Duodenal mucosa (tissue), 2 donors: ENCODE data around the gene POP7.

ENCODE experiments used
- H3K27ac ChIP-seq: one replicate; pipeline ENCODE4 v1.7.0; 2013; ENCODE audit warnings: low read depth, low read length
- H3K27me3 ChIP-seq, 2 donors: one replicate each; pipeline ENCODE4 v1.7.0; 2013; ENCODE audit warnings: low read length in 2 of 2, control low read depth in 1 of 2; ENCODE audit not compliant: insufficient read depth in 2 of 2, control insufficient read depth in 1 of 2
- H3K36me3 ChIP-seq, 2 donors: one replicate each; pipeline ENCODE4 v1.7.0; 2013; ENCODE audit warnings: low read length in 2 of 2, control low read depth in 1 of 2; ENCODE audit not compliant: insufficient read depth in 2 of 2, control insufficient read depth in 1 of 2
- H3K4me1 ChIP-seq, 2 donors: one replicate each; pipeline ENCODE4 v1.7.0; 2013; ENCODE audit warnings: low read length in 2 of 2, control low read depth in 1 of 2; ENCODE audit not compliant: insufficient read depth in 2 of 2, control insufficient read depth in 1 of 2
- H3K4me3 ChIP-seq, 2 donors: one replicate each; pipeline ENCODE4 v1.7.0; 2013; ENCODE audit warnings: low read length in 2 of 2, low read depth in 1 of 2
- H3K9ac ChIP-seq, 2 donors: one replicate each; pipeline ENCODE4 v1.7.0; 2013; ENCODE audit warnings: low read length in 2 of 2, low read depth in 1 of 2
- H3K9me3 ChIP-seq, 2 donors: one replicate each; pipeline ENCODE4 v1.7.0; 2013; ENCODE audit warnings: low read length in 2 of 2, control low read depth in 1 of 2; ENCODE audit not compliant: control insufficient read depth in 1 of 2

The POP7 gene

DNA sequence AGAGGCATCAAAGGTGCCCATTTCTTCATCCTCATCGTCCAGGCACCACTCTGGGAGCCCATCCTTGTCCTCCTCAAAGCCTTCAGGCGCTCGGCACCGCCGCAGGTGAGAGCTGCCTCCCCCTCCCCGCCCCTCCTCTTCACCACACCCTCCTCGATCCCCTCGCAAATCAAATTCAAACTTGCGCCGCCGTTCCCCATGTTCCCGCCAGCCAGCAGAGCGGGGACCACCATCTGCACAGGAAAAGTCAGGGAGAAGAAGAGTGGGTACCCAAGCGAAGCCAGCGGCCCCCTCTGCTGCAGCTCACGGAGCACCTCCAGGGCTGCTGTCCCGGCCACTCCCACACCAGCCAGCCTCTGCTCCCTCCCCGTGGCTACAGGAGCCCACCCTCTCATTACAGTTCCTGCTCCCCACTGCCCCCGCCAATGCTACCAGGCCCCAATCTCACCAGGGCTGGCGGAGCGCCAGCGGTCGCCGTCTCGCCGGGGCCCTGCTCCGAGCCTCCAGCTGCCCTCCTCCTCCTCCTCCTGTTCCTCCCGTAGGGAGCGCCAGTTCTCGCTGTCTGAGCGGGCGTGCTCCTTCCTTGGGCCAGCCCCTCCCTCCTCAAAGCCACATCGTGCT lies 19.6 kb upstream of the POP7 start:
- Histone ChIP-seq H3K4me3 (no peak overlapping the region), H3K27me3 (no peaks in the 10 kb centered on the region), H3K9me3 (no peaks in the 10 kb centered on the region), H3K27ac (no peak overlapping the region), H3K9ac (no peak overlapping the region), H3K36me3 (peaks cover 20 to 80% of the 10 kb centered on the region in 2 donors), H3K4me1 (peaks cover 4% of the 10 kb centered on the region in 2 donors)

DNA sequence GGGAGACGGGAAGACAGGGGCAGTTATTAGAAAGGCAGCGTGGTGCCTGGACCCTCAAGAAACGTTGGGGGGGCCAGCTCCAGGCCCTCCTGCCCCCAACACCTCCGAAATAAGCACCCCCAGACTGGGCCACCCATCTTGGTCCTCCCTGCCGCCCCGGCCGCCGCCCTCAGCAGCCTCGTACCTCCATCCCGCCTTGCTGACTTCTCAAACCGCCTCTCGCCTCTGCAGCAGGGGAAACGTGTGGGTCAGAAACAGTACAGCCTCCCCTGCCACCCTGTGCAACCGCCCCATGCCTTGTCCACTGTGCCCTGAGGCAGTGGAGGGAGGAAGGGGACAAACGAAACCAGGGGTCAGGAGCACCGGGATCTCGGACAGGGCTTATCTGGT lies 19.1 kb upstream of the POP7 start:
- Histone ChIP-seq H3K4me1 (peaks cover 5 to 9% of the 10 kb centered on the region in 2 donors), H3K27ac (no peak overlapping the region), H3K9ac (no peak overlapping the region), H3K27me3 (no peaks in the 10 kb centered on the region), H3K9me3 (no peaks in the 10 kb centered on the region), H3K36me3 (peaks cover 20 to 75% of the 10 kb centered on the region in 2 donors), H3K4me3 (no peak overlapping the region)

DNA sequence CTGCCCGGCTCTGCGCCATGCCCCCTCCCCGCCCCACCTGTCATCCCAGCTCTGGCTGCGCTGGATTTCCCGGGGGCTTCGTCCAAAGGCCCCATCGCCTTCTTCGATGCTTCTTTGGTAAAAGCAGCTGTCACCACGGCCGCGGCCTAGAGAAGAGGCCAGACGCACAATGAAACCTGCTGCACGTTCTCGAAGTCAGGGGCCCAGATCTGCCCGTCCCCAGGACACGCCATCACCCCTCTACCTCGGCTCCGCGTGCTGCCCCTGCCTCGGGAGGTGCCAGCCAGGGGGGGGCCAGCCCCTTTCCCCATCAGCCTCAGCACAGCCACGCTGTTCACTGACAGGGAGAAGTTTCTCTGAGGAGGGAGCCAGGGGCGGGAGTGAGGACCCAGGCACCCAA lies 18.7 kb upstream of the POP7 start:
- Histone ChIP-seq H3K9me3 (no peaks in the 10 kb centered on the region), H3K27me3 (no peaks in the 10 kb centered on the region), H3K4me1 (peaks cover 9 to 14% of the 10 kb centered on the region in 2 donors), H3K9ac (no peak overlapping the region), H3K4me3 (no peak overlapping the region), H3K27ac (no peak overlapping the region), H3K36me3 (peaks cover 20 to 71% of the 10 kb centered on the region in 2 donors)

DNA sequence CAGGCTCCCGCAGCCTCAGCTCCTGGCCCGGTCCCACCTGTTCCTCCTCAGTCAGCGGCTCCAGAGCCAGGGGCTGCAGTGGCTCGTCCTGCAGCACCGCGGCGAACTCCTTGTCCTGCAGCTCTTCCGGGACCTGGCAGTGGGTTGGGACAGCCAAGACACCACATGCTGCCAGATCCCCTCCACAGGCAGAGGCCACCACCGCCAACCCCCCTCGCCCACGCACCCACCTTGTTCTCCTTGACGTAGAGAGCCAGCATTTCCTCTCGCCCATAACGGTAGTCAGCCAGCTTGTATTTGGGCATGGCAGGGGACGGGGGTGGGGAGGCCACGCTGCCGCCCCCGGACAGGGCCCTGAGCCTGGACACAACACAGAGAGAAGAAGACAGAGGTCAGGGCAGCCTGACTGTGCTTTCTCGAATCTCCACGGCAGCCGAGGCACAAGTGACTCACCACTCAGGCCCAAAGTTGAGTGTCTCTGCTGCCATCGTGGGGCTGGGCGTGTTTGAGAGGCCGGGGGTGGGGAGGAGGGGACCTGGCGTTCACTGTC lies 18.1 kb upstream of the POP7 start:
- no peak overlapping the region for H3K27ac ChIP-seq
- no peak overlapping the region for H3K4me3 ChIP-seq
- no peaks in the 10 kb centered on the region for H3K27me3 ChIP-seq
- peaks cover 20 to 65% of the 10 kb centered on the region in 2 donors for H3K36me3 ChIP-seq
- peaks cover 15 to 19% of the 10 kb centered on the region in 2 donors for H3K4me1 ChIP-seq
- H3K9me3 ChIP-seq: no peaks in the 10 kb centered on the region
- H3K9ac ChIP-seq: no peak overlapping the region

DNA sequence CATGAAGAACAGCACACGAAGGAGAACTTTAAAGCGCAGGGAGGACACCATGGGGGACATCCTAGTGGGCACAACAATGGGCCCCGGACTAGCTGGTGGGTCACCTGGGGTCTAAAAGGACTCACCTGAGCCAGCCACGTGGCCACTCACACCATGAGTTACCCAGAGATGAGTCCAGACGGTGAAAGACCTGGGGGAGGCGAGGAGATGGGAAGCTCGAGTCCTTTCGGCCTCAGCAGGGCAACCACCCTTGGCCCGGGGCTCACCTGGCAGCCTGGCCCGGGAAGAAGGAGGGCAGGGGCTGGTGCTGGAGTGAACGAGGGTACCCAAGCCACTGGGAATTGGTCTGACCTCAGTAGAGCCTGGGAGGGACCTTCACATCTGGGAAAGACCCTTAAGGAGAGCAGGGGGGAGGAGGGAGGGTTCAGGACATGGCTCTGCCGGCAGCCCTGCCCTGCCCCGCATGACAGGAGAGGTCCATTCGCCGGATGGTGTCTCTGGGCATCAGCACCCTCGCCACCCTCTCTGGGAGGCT lies 17.5 kb upstream of the POP7 start:
- Histone ChIP-seq H3K36me3 (peaks cover 20 to 60% of the 10 kb centered on the region in 2 donors), H3K27me3 (no peaks in the 10 kb centered on the region), H3K27ac (no peak overlapping the region), H3K9ac (no peak overlapping the region), H3K4me3 (no peak overlapping the region), H3K9me3 (no peaks in the 10 kb centered on the region), H3K4me1 (peaks cover 17 to 24% of the 10 kb centered on the region in 2 donors)

DNA sequence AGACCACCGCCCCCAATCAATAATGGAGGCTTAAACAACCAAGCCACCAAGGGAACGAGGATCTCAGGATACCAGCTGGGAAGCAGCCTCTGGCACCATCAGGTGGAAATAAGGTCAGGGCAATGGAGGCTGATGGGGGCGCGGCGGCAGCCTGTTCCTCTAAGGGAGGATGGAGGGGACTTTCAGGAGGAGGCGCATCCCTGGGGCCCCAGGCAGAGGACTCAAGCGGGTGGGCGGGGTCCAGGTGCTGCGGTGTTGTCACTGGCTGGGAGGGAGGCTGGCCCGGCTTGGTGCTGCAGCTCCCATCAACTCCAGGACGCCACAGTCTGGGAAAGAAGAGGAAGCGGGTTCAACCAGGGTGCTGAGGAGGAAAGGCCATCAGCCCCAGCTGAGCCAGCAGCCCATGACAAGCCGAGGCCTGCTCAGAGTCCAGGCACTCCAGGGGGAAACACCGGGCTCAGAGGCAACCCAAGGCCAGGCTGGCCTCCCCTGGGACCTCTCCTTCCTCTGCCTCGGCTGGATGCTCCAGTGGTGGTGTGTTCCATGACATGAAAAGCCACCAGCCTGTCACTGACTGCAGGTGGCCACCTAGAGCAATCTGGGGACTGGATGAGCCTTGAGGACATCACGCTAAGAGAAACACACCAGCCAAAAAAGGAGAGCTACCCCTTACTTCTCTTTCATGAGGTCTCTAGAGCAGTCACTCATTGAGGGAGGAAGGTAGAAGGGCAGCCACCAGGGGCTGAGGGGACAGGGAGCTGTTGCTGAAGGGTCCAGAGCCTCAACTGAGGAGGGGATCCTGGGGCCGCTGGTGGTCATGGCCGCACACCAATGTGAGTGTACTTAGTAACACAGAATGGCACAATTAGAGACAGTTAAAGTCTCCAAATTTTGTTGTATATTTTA lies 16.4 kb upstream of the POP7 start:
- H3K4me3 ChIP-seq: no peak overlapping the region
- H3K27ac ChIP-seq: no peak overlapping the region
- H3K9ac ChIP-seq: no peak overlapping the region
- H3K9me3 ChIP-seq: no peaks in the 10 kb centered on the region
- H3K27me3 ChIP-seq: no peaks in the 10 kb centered on the region
- peaks cover 17 to 24% of the 10 kb centered on the region in 2 donors for H3K4me1 ChIP-seq
- H3K36me3 ChIP-seq: peaks cover 16 to 50% of the 10 kb centered on the region in 2 donors

DNA sequence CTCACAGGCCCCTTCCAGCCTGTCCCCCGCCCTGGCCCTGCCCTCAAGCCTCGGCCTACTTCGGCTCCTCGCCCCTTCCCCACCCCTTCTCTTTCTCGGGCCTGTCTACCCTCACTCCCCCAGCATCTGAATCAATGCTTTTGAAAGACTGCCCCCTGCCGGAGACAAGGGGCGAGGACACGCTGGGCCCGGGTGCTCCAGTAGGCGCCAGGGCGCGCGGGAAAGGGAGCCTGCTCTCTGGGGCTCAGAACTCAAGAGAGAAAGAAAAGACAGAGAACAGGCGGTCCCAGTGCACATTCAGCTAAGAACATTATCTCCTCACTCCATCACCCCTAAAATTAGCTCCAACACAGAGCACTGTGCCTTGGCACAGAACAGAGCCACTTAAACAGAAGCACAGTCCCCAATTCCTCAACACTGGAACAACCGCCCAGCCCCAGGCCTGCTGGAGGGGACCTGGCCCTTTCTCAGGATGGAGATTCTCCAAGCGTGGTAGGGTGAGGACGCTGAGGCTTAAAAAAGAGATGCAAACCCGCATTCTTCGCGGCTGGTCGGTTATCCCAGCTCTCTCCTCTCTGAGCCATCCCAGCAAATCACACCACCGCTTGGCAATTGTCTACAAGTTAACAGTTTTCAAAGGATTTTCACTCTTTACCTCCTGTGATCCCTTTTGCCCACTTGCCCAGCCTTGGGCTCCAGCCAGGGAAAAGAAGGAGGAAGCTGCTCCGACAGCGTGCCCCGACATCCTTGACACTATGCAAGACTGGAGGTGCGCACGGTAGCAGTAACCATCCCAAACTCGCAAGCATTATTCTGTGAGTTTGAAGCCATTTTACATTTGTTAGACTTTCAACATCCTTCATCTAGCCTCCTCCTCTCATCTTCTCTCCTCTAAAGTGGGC lies 14.0 kb upstream of the POP7 start:
- Histone ChIP-seq H3K36me3 (peaks cover 0 to 29% of the 10 kb centered on the region in 2 donors), H3K27ac (no peak overlapping the region), H3K4me3 (peak overlapping the region; percentile 31 to 80), H3K27me3 (no peaks in the 10 kb centered on the region), H3K4me1 (peaks cover 17 to 24% of the 10 kb centered on the region in 2 donors), H3K9ac (peak overlapping the region; percentile 25 to 56), H3K9me3 (no peaks in the 10 kb centered on the region)

DNA sequence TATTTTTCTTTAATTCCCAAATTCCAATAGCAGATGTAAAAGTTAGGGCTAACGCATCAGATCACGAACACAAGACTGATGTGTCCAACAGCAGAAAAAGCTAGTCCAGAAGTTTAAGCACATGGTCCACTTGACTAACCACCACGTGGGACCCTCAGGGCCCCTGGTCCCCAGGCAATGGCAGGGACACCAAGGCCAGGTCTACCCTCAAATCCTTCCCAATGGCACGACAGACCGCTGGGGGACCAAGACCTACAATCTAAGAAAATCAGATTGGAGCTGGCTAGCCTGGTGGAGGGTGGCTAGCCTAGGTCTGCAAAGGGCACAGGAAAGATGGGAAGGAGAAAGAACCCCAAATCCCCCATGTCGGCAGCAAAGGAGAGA lies 13.4 kb upstream of the POP7 start:
- Histone ChIP-seq H3K9me3 (no peaks in the 10 kb centered on the region), H3K9ac (peak overlapping the region; percentile 56 to 70), H3K27me3 (no peaks in the 10 kb centered on the region), H3K36me3 (peaks cover 0 to 23% of the 10 kb centered on the region in 2 donors), H3K4me1 (peaks cover 17 to 24% of the 10 kb centered on the region in 2 donors), H3K27ac (no peak overlapping the region), H3K4me3 (peak overlapping the region; percentile 74 to 80)

DNA sequence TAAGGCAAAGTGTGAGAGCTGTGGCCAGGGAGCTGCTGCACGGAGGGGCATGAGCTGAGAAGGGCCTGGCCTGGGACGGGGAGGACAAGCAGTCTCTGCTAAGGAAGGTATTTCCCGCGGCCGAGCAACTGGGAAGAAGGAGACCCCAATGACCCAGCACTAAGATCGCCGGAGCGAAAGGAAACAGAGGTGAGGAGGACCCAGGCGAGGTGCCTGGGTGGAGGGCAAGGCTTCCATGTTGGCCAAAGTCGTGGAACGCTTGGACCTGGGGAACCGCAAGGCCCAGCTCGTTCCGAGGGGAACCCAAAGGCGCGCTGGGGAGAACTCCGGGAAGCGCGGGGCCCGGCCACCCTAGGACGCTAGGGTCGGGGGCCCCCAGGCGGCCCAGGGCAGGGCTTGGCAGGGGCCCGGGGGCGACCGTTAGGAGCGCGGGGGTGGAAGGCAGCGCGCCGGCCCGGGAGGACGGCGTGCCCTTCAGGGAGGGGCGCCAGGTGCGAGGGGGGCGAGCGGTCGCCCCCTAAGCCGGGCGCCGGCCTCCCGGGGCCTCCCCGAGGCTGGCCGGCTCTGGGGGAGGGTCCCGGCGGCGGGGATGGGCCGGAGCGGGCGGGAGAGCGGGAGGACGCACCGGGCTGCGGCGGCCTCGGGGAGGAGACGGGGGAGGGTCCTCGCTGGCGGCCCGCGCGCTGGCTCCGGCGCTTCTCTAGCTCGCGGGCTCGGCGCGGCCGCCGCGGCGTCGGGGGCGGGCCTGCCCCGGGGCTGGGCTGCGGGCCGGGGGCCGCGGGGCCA lies 12.4 kb upstream of the POP7 start:
- H3K4me3 ChIP-seq: peak overlapping the region; percentile 74 to 80
- no peaks in the 10 kb centered on the region for H3K9me3 ChIP-seq
- H3K27ac ChIP-seq: no peak overlapping the region
- H3K36me3 ChIP-seq: peaks cover 0 to 15% of the 10 kb centered on the region in 2 donors
- H3K27me3 ChIP-seq: no peaks in the 10 kb centered on the region
- peaks cover 17 to 24% of the 10 kb centered on the region in 2 donors for H3K4me1 ChIP-seq
- H3K9ac ChIP-seq: peak overlapping the region; percentile 56 to 70
